Colonic mucosa (tissue), 4 donors: ENCODE measurements around the gene B9D1. TPM values are rescaled to one million over a fixed set of nuclear protein-coding genes. Genes with fewer than 3 reads are reported as not detected.
A peak's percentile ranks its signal among the peaks of the same experiment; 100 is the strongest.

Experiments used
- DNase-seq: peaks from one replicate; pipeline ENCODE4 v3.0.0-alpha.2; 2020
- H3K27ac ChIP-seq: fragments of 200-600 bp; one replicate; pipeline ENCODE4 v1.8.0; 2021
- H3K27me3 ChIP-seq: fragments of 200-600 bp; one replicate; pipeline ENCODE4 v1.8.0; 2021
- H3K36me3 ChIP-seq: fragments of 200-600 bp; one replicate; pipeline ENCODE4 v1.8.0; 2021
- H3K4me1 ChIP-seq: fragments of 200-600 bp; one replicate; pipeline ENCODE4 v1.8.0; 2021; ENCODE audit warnings: mild to moderate bottlenecking
- H3K4me3 ChIP-seq: fragments of 200-600 bp; one replicate; pipeline ENCODE4 v1.8.0; 2021
- H3K9ac ChIP-seq, 2 donors: one replicate each; pipeline ENCODE4 v1.7.0; 2013; ENCODE audit warnings: control low read depth in 2 of 2, low read depth in 2 of 2, low read length in 2 of 2
- H3K9me3 ChIP-seq: fragments of 200-600 bp; one replicate; pipeline ENCODE4 v1.8.0; 2021
- CTCF ChIP-seq: fragments of 200-600 bp; IDR thresholded peaks from one replicate; pipeline ENCODE4 v1.8.0; 2022; ENCODE audit warnings: antibody characterized with exemption, mild to moderate bottlenecking
- intact Hi-C: fragments of 100-400 bp; cut with DNase I; formaldehyde crosslinking; loops from one replicate; pipeline ENCODE4 v1.14.1; 2022
- total RNA-seq, 2 donors: library from RNA; stranded (reverse); fragmentation: NEBNext Ultra II Directional in 1 of 2; extraction: Animal tissue kit (Norgen Biotek cat#: 25700) in 1 of 2; gene quantifications; one replicate each; pipeline ENCODE4 v1.2.1, GENCODE V29; 2021
- donor health status: healthy.
- donor health status: DM: no; HTN: no; CAD: no.
- donor health status: DM: no; HTN: no; CAD: no.

The B9D1 gene
- total RNA-seq, 2 donors from 2014 or later = 5.6 to 11.9 TPM

DNA sequence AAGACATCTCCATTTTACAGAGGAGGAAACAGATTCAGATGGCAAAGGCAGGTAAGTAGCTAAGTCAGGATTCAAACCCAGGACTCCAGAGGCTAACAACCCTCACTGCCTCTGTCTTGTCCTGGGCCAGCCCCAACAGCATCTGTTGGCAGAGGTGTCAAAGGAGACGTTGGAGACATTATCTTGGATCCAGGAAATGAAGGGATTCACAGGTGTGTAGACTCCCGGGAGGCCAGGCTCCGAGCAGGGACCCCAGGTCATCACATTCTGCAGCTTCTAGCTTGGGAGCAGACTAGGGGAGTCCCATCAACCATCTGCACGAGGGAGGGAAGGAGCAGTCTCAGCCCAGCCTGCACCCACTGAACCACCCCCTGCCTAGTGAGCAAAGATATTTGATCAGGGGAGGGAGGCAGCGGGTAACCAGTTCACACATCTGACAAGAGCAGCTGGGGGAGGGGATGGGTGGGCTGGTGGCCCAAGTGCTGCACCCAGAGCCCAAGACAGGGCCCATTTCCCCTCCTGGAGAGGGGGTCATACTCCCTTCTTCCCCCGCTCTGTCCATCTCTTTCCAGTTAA is 1.0 kb upstream of the B9D1 start:
- intact Hi-C loops = loop anchor here (1.0 to 10.0 kb wide), 2 partner anchors 86 to 401 kb away; no protein-coding TSS in a partner anchor
- no peak overlapping the region for H3K27ac ChIP-seq
- DNase-seq = no peak

GRCh38 chr17:19363114-19363438 is 553 bp upstream of the B9D1 start:
- DNase-seq = no peak
- H3K27me3 ChIP-seq = no peaks in the 10 kb centered on the region
- H3K4me3 ChIP-seq = peak overlapping the region; percentile 58
- no peaks in the 10 kb centered on the region for H3K9me3 ChIP-seq
- no peak for TF ChIP-seq CTCF
- H3K4me1 ChIP-seq = no peaks in the 10 kb centered on the region
- peak overlapping the region; percentile 66 for H3K27ac ChIP-seq
- intact Hi-C loops = loop anchor here (1.0 to 10.0 kb wide), 2 partner anchors 86 to 402 kb away; no protein-coding TSS in a partner anchor
- H3K9ac ChIP-seq = peak overlapping the region; percentile 20 to 67
- H3K36me3 ChIP-seq = no peaks in the 10 kb centered on the region

More for the DNA sequence above, 1.0 kb upstream of the B9D1 start:
- Histone ChIP-seq H3K9ac (no peak overlapping the region), H3K4me3 (no peak overlapping the region), H3K4me1 (no peaks in the 10 kb centered on the region), H3K36me3 (no peaks in the 10 kb centered on the region), H3K9me3 (no peaks in the 10 kb centered on the region), H3K27me3 (no peaks in the 10 kb centered on the region)
- TF ChIP-seq CTCF = no peak

- H3K9ac ChIP-seq = peak overlapping the region; percentile 61 to 67
- intact Hi-C loops = loop anchor here (10.0 kb wide), 1 partner anchor 403 kb away; no protein-coding TSS in a partner anchor
- H3K4me1 ChIP-seq = no peaks in the 10 kb centered on the region
- H3K27me3 ChIP-seq = no peaks in the 10 kb centered on the region
- peak overlapping the region; percentile 66 for H3K27ac ChIP-seq
- no peak for TF ChIP-seq CTCF
- no peak for DNase-seq
- H3K4me3 ChIP-seq = peak overlapping the region; percentile 58
- H3K9me3 ChIP-seq = no peaks in the 10 kb centered on the region
- no peaks in the 10 kb centered on the region for H3K36me3 ChIP-seq
These were observed 613 bp downstream of the B9D1 start for GRCh38 chr17:19361944-19362276.

- no peaks in the 10 kb centered on the region for H3K9me3 ChIP-seq
- H3K27me3 ChIP-seq = no peaks in the 10 kb centered on the region
- no peak overlapping the region for H3K9ac ChIP-seq
- no peaks in the 10 kb centered on the region for H3K4me1 ChIP-seq
- no peak for TF ChIP-seq CTCF
- no peak overlapping the region for H3K4me3 ChIP-seq
- intact Hi-C loops = loop anchor here (10.0 kb wide), 1 partner anchor 403 kb away; no protein-coding TSS in a partner anchor
- H3K27ac ChIP-seq = no peak overlapping the region
- no peak for DNase-seq
- H3K36me3 ChIP-seq = no peaks in the 10 kb centered on the region
These were observed 1.2 kb downstream of the B9D1 start for GRCh38 chr17:19361326-19361725.

GRCh38 chr17:19360772-19361171 is 1.8 kb downstream of the B9D1 start:
- intact Hi-C loops = loop anchor here (10.0 kb wide), 1 partner anchor 404 kb away; no protein-coding TSS in a partner anchor
- Histone ChIP-seq H3K4me1 (no peaks in the 10 kb centered on the region), H3K9me3 (no peaks in the 10 kb centered on the region), H3K4me3 (no peak overlapping the region), H3K9ac (no peak overlapping the region), H3K27ac (no peak overlapping the region), H3K36me3 (no peaks in the 10 kb centered on the region), H3K27me3 (no peaks in the 10 kb centered on the region)
- TF ChIP-seq CTCF = no peak
- no peak for DNase-seq
